ENCODE measurements around the gene COBL.

Gene COBL

DNA sequence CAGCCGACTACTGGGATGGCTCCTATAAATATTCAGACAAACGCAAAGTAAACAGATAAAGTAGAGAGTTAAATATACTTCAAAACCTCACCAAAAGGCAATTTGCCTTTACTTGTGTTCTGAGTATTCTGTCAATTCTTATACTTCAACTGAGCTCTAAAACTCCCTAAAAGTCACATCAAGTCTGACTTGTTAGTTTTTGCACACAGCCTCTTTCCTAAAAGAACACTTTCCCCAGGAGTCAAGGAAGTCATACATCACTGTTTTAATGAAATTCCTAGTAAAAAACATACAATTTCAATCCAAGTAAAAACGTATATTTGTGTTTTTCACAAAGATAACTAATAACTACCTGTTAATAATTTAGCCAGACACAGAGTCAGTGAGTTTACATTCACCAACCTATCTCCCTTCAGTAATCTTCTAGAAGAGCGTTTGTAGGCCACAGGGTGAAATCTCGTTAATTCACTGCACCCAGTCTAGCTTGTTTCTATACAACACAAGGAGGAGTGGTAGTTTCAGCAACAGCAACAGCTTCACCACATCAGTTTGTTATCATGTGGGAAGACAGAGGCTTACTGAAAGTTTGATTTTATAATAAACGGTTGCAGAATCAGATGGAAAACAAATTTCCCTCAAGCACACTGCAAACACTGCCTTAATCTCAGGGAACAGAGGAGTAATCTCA lies 2.7 kb downstream of the COBL start:
- H3K4me3 ChIP-seq (replicated peaks; ENCODE audit: low read depth, low read length) = no peak overlapping the region
- TF ChIP-seq, protein P1, sequence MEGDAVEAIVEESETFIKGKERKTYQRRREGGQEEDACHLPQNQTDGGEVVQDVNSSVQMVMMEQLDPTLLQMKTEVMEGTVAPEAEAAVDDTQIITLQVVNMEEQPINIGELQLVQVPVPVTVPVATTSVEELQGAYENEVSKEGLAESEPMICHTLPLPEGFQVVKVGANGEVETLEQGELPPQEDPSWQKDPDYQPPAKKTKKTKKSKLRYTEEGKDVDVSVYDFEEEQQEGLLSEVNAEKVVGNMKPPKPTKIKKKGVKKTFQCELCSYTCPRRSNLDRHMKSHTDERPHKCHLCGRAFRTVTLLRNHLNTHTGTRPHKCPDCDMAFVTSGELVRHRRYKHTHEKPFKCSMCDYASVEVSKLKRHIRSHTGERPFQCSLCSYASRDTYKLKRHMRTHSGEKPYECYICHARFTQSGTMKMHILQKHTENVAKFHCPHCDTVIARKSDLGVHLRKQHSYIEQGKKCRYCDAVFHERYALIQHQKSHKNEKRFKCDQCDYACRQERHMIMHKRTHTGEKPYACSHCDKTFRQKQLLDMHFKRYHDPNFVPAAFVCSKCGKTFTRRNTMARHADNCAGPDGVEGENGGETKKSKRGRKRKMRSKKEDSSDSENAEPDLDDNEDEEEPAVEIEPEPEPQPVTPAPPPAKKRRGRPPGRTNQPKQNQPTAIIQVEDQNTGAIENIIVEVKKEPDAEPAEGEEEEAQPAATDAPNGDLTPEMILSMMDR (IDR thresholded peaks at IDR 0.05; ENCODE audit: low read depth, low read length, missing control alignments) = no peak
- DNase-seq (ENCODE audit: extremely low read depth, low read depth) = no peak

DNA sequence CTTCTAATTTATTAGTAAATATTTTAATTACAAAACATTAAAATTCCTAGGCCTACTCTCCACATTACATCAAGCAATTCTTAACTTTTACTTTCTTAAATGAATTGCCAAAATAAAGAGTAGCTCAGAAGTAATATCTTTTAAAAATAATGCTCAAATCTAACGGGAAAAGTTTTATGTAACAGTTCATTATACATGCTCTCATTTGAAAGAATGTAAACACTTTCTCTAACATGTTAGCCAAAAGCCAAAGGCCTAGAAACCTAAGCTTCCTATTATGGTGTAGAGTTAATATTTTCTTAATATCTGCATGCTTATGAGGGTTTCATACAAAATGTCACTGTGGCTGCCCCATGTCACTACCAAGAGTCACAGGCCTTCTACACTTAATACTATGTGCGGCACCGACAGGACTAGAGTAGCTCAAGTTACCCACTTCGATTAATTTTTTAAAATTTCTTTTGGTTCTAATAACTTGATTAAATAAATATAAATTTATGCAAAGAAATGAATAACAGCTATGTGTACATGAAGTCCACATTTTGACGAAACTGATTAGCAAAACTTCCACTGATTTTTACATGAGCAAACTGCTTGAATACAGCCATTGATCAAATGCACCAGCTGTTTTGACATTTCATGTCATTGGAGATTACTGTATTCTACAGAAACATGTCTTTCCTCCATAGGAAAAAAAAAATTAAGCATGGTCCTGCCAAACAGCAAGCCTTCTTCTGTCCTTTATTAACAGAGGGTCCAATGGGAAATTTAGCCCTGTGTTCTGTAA lies 3.5 kb downstream of the COBL start:
- no peak overlapping the region for H3K4me3 ChIP-seq (replicated peaks; ENCODE audit: low read depth, low read length)
- TF ChIP-seq, protein P1 (IDR thresholded peaks at IDR 0.05; ENCODE audit: low read depth, low read length, missing control alignments) = no peak
- no peak for DNase-seq (ENCODE audit: extremely low read depth, low read depth)

DNA sequence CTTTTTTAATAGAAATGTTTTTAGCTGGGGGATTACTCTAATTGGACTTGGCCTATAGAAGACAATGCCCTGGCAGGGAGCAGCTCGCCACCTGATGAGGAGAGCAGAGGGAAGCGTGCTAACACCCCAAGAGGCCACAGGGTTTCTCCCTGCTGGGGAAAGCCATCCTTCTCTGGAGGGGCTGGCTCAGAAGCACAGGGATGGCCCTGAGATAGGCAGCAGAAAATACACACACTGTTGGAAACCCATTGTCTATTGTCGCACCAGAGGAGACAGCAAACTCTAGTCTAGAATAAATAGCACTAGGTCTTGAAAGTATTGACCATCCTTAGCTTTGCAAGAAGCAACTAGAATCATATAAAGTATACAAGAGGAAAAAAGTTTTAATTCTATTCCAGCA lies 5.4 kb downstream of the COBL start:
- DNase-seq (ENCODE audit: extremely low read depth, low read depth) = no peak
- H3K4me3 ChIP-seq (replicated peaks; ENCODE audit: low read depth, low read length) = no peak overlapping the region
- TF ChIP-seq, protein P1 (IDR thresholded peaks at IDR 0.05; ENCODE audit: low read depth, low read length, missing control alignments) = no peak

DNA sequence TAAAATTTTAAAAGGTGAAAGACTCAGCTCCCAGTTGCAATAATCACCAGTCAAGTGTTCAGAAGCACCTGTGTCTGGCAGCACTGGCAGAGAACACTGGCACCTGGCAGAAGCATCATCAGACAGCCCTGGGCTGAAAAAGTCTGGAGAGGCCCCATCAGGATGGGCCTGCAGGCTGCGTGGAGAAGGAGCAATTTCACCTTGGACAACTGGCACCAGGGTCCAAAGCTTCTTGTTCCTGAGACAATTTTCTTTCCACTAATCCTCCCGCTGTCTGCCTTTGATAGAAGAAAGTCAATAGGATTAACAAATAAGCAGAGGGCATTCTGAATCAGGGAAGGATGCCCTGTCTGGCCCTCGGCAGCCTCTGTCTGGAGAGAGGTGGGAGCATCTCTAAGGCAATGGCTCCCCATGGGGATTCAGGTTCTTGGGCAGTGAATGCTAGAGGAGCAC lies 6.5 kb downstream of the COBL start:
- no peak for DNase-seq (ENCODE audit: extremely low read depth, low read depth)
- H3K4me3 ChIP-seq (replicated peaks; ENCODE audit: low read depth, low read length) = no peak overlapping the region
- TF ChIP-seq, protein P1 (IDR thresholded peaks at IDR 0.05; ENCODE audit: low read depth, low read length, missing control alignments) = no peak

DNA sequence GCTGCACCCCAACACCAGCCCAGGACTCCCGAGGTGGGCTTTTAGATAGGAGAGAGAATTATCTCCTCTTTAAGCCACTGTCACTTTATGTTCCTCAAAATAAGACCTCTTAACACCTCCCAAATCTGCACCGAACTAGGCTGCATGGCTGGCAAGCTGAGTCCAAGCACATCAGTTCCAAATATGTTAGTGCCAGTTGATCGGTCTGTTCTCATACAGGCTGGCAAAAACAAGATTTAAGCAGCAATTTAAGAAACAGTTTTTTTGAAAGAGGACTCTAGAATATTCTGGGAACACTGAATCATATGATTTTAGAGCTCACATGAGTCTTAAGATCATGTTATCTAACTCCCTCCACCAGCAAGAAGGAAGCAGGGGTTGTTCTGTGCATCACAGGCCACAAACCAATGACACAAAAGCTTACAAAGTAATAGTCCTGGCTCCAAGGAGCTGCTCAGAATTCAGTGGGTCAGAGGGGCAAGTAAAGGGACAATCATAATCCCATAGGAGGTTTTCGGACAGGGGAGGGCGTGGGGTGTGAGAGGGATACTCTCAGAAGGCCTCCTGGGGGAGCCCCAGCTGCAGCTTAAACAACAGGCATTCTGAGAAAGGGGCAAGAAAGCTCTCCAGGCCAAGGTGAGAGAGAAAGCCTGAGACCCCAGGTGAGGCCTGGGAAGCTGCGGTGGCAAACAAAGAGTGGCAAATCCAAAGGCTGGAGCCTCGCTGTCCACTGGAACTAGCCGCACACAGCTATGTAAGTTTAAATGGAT lies 7.1 kb downstream of the COBL start:
- TF ChIP-seq, protein P1 (IDR thresholded peaks at IDR 0.05; ENCODE audit: low read depth, low read length, missing control alignments) = no peak
- no peak overlapping the region for H3K4me3 ChIP-seq (replicated peaks; ENCODE audit: low read depth, low read length)
- no peak for DNase-seq (ENCODE audit: extremely low read depth, low read depth)

DNA sequence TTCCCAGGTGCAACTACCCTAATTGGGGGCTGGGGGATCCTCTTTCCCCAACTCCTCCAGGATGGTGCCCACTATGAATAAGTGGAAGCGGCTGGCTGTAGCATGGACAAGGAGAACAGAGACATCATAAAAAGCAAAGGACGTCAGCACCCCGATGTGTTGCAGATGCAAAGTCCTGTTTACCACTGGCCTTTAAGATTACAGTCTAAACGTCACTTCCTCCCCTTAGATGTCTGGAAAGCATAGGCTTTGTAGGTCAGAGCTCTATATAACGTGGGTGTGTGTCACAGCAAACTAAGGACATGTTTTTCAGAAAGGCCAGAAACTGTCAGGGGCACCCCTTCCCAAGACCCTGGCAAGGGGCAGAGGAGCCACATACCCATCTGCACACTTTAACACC lies 7.9 kb downstream of the COBL start:
- DNase-seq (ENCODE audit: extremely low read depth, low read depth) = no peak
- no peak overlapping the region for H3K4me3 ChIP-seq (replicated peaks; ENCODE audit: low read depth, low read length)
- TF ChIP-seq, protein P1 (IDR thresholded peaks at IDR 0.05; ENCODE audit: low read depth, low read length, missing control alignments) = no peak

Data from HFF-Myc (cell line).